NOMO-1 treated with DMSO at 0.1 percent for 48 hours (cell line): ENCODE measurements around the gene TK2.
"Not testable (repeated sequence)": the region's sequence is repeated elsewhere in the genome, so short reads cannot be mapped to it uniquely, and the experiment has no call there.

Experiments
- DNase-seq: peaks from one replicate; lab custom pipeline; 2025; ENCODE audit not compliant: unreplicated experiment; lab: John Stamatoyannopoulos, UW

The TK2 gene

DNA sequence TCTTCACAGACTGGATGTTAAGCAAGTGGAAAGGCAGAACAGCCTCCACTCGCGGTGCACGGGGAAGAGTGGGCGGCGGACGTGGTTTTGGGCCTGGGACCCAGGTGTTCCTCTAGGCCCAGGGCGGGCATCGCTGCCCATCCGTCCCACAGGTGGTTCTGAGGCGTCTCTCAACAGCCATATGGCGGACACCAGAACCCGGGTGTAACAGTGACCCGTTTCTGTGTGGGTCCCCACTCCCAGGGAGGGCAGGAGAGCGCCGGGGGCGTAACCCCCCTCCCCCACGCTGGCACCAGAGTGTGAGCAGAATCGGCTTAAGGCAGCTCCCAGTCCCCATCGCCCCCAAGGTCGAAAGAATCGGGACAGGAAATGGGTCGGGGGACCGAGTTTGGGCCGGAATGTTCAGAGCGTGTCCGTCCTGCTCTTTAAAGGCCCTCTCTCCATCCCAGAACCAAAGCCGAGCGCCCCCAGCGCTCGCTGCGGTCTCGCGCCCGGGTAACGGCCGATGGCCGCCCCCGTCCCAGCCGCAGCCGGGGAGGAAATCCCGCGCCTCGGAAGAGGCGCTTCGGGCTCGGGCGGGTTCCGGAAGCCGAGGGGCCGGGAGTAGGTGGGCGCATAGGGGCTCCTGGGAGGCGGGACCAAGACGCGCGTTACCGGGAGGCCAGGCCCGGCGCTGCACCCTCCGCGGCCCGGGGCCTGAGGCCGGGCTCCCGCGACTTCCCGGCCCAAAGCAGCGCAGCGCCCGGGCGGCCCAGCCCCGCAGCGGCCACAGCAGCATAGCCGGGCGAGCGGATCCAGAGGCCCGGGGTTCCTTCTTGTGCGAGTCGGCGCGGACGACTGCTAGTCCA is at the start of gene TK2:
Gene TK2 (minus strand): TSS at position 839 of the 848 bp plus-strand sequence. CDS start 61 bp downstream, at position 778.
- peak; percentile 46 for DNase-seq

DNA sequence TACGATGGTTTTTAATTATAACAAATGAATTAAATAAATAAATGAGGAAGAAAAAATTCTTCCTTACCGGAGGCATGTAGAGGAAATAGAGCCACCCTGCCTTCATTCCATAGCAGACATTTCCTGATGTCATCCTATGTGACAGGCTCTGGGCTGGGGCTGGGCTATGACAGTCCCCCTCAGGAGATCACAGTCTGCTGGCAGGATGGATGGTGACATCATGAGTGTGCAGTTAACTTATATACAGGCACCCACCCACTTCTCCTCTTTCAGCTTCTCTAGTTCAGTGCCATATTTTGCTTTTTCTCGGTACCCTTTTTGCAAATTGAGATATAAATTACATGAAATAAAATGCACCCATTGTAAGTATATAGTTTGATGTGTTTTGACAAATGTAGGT is 48.2 kb upstream of the TK2 start:
- DNase-seq, result no peak

DNA sequence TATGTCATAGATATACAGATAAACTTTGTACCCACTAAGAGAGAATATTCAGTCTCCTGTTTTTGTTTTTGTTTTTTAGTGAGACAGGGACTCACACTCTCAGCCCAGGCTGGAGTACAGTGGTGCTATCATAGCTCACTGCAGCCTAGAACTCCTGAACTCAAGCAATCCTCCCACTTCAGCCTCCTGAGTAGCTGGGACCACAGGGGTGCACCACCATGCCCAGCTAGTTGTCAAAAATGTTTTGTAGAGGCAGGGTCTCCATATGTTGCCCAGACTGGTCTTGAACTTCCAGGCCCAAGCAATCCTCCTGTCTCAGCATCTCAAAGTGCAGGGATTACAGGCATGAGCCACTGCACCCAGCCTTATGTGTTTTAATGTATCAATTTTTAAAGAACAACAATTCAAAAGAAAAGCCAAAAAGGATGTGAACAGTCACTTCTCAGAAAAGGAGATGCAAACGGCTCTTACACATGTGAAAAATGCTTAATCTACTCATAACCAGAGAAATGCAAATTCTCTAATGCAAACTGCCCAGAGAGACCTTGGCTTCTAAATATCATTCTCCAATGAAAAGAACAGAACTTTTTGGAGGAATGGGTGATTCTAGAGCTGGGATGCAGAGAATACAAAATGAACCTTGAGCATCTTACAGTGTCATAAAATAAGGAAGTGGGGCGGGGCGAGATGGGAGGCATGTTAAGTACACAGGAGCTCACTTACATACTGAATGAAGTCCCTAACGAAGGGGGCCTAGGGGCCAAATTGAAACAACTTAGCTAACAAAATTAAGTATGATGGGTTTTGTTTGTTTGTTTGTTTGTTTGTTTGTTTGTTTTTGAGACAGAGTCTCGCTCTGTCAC is 47.3 kb upstream of the TK2 start:
- peak; percentile 4 for DNase-seq

DNA sequence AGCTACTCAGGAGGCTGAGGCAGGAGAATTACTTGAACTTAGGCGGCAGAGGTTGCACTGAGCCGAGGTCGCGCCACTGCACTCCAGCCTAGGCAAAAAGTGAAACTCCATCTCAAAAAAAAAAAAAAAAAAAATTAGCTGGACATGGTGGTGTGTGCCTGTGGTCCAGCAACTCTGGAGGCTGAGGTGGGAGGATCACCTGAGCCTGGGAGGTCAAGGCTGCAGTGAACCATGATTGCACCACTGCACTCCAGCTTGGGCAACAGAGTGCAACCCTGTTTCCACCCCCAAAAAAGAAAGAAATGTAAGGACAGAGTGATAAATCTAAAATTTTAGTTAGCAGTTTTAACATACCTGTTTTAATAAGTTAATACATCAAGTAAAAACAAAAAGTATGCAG is 46.6 kb upstream of the TK2 start:
- not testable (repeated sequence) for DNase-seq

DNA sequence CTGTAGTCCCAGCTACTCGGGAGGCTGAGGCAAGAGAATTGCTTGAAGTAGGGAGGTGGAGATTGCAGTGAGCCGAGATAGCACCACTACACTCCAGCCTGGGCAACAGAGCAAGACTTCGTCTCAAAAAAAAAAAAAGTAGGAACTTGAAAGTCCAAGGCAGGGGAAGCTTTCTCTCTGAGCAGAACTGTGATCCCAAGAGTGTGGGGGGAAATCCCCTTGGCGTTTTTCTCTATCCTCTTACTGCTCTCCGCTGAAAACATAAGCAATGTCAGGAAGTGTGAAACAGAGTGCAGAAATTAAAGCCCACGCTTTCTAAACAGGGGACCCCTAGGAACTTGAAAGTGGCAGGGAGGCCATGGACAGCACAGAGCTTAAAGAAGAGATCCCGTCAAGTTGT is 44.8 kb upstream of the TK2 start:
- no peak for DNase-seq

DNA sequence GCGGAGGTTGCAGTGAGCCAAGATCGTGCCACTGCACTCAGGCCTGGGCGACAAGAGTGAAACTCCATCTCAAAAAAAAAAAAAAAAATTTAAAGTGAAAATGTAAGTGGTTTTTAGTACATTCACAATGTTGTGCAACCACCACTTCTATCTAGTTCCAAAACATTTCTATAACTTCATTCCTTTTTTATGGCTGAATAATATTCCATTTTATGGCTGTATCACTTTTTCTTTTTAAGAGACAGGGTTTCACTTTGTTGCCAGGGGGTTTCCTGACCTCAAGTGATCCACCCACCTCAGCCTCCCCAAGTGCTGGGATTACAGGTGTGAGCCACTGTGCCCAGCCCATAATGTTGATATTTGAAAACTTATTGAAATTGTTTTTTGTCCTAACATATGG is 42.9 kb upstream of the TK2 start:
- no peak for DNase-seq

DNA sequence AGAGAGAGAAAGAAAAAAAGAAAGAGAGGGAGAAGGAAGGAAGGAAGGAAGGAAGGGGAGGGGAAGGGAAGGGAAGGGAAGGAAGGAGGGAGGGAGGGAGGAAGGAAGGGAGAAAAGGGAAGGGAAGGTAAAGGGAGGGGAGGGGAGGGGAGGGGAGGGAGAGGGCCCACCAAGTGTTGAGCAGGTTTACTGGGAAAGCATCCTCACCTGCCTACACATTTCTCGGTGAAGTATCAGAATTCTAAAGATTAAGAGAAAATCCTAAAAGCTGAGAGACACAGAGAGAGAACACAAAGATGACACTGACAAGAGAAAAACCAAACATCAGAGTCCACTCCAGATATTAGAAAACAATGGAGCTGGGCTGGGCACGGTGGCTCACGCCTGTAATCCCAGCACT is 42.3 kb upstream of the TK2 start:
- no peak for DNase-seq

DNA sequence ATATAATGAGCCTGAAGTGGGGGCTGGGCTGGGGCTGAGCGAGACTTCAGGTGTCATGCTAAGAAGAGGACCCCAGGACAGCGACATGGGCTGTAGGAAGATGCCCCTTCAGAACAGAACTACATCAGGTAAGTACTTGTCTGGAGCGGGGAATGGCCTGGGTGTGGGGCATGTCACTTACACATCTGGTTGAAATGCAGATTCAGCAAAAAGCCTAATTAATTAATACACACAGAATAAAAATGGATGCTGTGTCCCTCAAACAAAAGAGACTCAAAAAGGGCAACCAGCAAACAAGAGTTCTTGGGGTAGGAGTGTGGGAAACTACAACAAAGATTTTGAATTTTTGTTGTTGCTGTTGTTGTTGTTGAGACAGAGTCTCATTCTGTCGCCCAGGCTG is 41.1 kb upstream of the TK2 start:
- DNase-seq, result no peak

DNA sequence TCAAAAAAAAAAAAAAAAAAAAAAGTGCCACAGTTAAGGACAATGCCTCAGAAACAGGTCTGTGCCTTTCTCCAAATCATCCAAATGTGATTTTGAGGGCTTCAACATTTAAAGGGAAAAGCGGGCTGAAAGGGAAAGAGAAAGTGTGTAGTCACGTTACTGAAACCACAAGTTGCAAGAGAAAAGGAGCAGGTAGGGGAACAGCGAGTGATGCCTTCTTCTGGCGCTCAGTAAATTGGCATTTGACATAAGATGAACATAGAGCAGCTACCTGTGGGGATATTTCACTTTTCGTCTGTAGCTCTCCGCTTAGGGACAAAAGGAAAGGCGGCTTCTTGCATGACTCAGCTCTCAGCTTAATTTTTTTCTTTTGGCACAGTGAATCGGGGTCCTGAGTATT is 40.4 kb upstream of the TK2 start:
- DNase-seq, result peak; percentile 52

DNA sequence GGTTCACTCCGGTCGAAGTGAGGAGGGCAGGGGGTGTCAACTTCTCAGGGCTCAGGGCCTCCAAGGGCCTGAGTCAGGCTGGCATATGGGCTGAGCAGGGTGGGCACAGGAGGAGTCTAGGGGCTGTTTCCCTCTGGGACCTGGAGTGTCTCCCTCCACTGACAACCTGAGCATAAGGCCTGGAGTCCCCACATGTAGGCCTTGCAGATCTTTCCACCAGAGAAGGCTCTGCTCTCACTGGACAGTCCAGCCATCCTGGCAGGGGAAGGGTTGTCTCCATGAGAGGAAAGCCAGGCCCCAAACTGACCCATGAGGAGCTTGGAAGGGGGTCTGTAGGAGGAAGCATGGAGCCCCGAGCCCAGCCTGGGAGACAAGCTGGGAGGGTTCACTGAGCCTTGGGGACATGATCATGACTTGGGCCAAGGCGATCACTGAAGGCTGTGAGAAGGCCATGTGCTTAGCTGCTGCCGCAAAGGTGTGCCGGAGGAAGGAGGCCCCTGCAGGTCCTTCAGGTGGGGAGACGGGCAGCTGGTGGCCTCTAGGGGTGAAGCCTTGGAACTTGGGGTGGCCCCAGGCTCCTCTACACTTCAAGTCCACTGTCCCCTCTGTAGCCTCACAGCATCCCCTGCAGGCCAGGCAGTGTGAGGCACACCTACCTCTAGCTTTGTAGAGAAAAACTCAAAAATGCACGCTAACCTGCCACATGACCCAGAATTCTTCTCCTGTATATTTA is 39.2 kb upstream of the TK2 start:
- DNase-seq, result peak; percentile 47

DNA sequence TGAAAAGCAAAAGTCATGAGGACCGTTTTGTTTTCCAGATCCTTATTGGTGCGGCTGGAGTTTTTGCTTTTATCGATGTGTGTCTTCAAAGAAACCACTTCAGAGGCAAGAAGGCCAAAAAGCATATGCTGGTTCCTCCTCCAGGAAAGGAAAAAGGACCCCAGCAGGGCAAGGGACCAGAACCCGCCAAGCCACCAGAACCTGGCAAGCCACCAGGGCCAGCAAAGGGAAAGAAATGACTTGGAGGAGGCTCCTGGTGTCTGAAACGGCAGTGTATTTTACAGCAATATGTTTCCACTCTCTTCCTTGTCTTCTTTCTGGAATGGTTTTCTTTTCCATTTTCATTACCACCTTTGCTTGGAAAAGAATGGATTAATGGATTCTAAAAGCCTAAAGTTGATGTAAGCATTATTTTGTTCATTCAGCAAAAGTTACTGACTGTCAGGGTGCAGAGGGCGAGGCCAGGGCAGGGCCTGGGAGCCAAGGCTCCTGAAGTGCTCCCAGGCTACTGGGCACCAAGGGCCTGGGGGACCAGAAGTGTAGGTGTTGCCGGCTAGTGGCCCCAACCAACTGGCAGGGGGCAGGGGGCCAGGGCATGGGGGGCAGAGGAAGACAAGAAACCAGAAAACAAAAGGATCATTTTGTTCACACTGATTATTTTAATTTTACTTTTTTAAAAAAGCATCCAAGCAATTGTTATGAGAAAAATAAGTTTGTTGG is 38.1 kb upstream of the TK2 start:
- DNase-seq, result no peak

DNA sequence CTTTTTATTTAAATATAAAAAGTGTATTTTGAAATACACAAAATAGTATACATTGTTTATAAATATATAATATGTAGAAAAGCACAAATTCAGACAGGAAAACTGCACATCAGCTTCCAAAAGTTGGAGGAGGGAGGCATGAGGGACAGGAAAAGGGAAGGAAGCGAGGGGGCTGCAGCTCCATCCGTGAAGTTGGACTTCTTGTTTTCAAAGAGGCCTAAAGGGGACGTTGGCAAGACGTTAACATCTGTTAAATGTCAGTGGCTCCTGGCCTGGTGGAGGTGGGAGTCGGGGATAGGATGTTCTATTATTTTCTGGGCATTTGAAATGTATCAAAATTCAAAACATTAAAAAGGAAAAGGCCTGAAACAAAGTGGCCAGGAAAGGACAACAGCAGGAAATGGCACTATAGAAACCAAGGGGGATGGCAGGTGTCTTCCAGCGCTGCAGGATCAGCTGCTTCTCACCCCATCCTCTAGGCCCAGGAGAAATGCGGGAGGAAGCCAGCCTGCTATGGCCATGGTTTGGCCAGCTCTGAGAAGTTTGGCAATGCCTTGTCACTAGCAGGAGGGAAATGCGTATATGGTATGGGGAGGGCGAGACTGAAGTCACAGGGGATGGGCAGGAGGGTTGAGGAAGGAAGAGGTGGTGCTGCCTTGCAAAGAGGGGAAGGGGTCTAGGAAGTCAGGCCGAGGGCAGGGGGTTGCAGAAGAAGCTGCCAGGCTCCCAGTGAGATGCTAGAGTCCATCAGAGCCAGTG is 35.7 kb upstream of the TK2 start:
- peak; percentile 21 for DNase-seq

DNA sequence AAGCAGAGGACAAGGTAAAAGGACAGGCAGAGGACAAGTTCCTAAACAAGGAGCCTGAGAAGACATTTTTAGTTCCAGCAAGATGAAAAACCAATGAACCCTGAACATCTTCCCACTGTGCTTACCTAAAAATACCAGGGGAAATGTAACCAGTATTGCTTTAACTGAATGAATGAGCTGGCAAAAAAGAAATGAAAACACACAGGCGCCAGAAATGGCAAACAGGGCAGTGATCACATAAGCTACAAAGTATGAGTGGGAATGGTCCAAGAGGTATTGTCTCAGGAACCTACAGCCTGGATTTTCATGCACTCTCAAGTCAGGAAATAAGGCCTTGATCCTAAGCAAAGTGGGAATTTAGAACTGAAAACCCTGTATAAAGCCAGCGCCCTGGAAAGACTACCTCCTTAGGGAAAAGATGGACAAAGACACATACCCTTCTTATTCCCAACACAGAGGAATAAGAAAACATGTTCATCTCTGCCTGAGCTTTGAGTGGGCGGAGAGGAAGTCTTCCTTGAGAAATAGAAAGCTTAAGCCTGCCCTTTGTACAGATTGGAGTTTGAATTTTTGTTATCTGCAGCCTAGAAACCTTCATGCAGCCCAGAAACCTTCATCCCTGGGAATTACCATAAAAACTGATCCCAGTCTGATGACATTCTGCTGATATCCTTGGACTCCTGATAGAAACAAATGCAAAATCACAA is 31.5 kb upstream of the TK2 start:
- DNase-seq, result no peak

DNA sequence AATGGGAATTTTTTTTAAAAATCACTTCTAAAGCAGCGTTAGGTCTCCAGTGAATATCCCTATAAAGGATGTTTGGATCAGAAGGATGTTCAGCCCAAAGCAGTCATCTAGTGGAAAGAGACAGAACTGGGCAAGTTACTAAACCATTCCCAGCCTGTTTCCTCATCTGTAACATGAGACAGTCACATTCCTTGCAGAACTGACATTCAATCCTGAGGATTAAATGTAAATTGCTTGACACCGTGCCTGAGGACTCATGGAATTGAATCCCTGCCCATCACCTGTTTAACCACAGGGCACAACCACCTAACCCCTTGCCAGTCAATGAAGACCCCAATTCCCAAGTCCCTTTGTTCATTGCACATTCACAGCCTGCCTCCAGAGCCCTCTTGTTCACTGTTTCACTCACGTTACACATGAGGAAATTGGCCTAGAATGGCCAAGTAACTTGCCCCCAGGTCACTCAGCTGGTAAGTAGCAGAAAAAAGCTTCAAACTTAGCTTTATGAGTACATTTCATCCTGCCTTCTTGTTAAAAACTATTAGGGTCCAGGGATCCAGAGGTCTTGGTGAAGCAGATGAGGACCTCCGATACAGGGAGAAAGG is 30.8 kb upstream of the TK2 start:
- no peak for DNase-seq

DNA sequence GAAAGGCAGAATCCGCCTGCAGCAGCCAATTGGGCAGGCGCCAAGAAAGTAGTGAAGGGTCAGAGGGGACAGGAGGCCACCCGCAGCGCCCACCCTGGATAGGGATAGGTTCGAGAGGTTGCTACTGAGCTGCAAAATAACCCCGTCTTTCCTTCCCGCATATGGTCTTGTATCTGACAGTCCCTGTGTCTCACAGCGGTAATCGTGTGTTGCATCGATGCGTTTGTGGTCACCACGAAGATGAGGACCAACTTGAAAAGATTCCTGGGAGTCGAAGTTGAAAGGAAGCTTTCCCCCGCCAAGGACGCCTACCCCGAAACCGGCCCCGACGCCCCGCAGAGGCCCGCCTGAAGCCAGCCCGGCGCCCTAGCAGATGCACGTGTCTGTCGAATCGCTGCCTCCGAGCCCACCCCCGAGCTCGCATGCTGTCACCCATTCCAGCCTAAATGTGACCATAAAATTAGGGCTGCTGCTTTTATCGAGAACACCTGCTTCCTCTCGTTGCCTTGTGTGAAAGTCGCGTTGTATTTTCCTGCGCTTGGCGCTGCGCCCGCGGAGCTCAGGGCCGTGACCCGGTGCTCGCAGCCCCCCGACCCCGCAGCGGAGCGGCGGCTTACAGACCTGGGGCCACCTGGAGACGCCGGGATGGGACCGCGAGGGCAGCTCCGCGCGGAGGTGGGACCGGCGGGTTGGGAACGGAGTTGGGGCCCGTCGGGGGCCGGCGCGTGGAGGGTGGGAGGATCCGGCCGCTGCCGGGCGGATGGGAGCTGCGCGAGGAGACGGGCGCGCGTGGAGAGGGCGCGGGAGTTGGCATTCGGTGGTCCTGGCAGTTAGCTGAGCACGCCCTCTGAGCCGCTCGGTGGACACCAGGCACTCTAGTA is 29.0 kb upstream of the TK2 start, which contains the start of gene CMTM2:
Gene CMTM2 (plus strand): TSS at position 813 of the 881 bp plus-strand sequence. CDS start 145 bp downstream, outside the sequence.
- no peak for DNase-seq

DNA sequence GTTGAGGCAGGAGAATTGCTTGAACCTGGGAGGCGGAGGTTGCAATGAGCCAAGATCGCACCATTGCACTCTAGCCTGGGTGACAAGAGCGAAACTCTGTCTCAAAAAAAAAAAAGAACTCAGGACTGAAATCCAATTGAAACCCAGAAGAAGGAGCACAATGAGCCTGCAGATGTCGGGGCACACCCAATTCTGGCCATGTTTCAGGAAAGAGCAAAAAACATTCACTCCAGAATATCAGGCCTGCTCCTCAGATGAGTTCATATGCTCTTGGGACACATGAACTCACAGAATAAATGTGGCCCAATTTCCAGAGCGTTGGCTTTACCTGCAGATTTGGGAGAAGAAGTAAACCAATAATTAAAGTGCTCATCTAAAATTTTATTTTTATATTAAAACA is 26.4 kb upstream of the TK2 start:
- DNase-seq, result no peak

DNA sequence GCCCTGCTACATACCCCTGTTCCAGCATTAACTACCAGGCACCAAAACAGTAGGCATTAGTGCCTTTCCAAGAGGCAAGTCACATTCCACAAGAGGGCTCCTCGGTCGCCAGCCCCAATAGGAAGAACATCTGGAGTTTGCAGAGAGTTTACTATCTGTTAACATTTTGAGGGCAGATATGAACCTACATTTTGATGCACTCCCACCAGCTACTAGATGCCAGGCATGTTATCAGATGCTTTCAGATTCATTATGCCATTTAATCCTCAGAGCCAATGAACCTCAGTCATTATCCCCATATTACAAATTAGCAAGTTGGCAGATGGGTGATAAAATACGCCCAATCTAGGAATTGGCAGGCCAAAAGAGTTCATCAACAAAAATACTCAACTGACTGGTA is 25.1 kb upstream of the TK2 start:
- no peak for DNase-seq

DNA sequence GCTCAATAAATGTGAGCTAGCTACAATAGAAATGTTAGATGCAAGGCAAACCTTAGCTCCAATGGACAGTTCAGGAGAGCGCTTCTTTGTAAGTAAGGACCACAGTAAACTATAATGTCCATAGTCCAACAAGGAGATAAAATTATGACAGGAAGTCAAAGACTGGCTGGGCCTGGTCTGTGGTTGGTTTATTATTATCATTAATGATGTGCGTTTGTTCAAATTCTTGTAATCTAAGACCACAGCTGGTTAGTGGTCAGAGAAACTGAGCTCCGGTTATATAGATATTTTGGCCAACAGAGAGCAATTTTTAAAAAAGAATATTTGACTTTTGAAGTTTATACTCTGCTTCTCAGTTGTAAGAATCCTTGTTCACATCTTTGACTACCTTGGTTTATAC is 24.6 kb upstream of the TK2 start:
- DNase-seq, result no peak
